CD4-positive, alpha-beta T cell (primary cell): Measurements from ENCODE around the gene TEF. TPM values are rescaled to one million over a fixed set of nuclear protein-coding genes. Genes with fewer than 3 reads are reported as not detected.
A peak's percentile ranks its signal among the peaks of the same experiment; 100 is the strongest.

Source experiments
- ATAC-seq: fragments of 200-7000 bp; cut with Tn5 transposase; one replicate; pipeline ENCODE4 v1.10.0; 2022; ENCODE audit warnings: mild to moderate bottlenecking; ENCODE audit not compliant: poor library complexity
- CTCF ChIA-PET: fragments of 350-600 bp; sonication (Branson Sonifier 250); formaldehyde crosslinking; loops from one replicate; lab custom pipeline; 2021; ENCODE audit warnings: antibody characterized with exemption, inconsistent platforms; lab: Charles Lee
- POLR2A ChIA-PET: fragments of 350-600 bp; sonication (Branson Sonifier 250); formaldehyde crosslinking; loops from one replicate; lab custom pipeline; 2021; ENCODE audit warnings: antibody characterized with exemption, inconsistent platforms; lab: Charles Lee
- DNase-seq, 14 experiments: peaks; one replicate each; pipeline ENCODE4 v3.0.0-alpha.2; 2013 to 2020; ENCODE audit warnings: mixed read lengths in 2 of 14
- H3K27ac ChIP-seq, 2 donors: one replicate each; pipeline versions ENCODE4 v1.5.1 to v1.7.0; 2013; ENCODE audit warnings: low read length in 2 of 2, low read depth in 1 of 2, mild to moderate bottlenecking in 1 of 2
- H3K27me3 ChIP-seq, 2 experiments: 1 replicate in 1 of 2; 2 replicates in 1 of 2; pipeline versions ENCODE4 v1.6.1 to v1.7.0; 2013; ENCODE audit warnings: low read length in 2 of 2, control low read depth in 1 of 2, mild to moderate bottlenecking in 1 of 2, moderate library complexity in 1 of 2; ENCODE audit not compliant: insufficient read depth in 2 of 2, control insufficient read depth in 1 of 2
- H3K36me3 ChIP-seq: one replicate; pipeline ENCODE4 v1.6.1; 2013; ENCODE audit warnings: low read length, control low read depth; ENCODE audit not compliant: insufficient read depth
- H3K4me1 ChIP-seq: one replicate; pipeline ENCODE4 v1.6.1; 2013; ENCODE audit warnings: low read length, control low read depth; ENCODE audit not compliant: insufficient read depth
- H3K4me3 ChIP-seq: one replicate; pipeline ENCODE4 v1.5.1; 2013; ENCODE audit warnings: mild to moderate bottlenecking, low read length, moderate library complexity
- H3K9me3 ChIP-seq, 2 experiments: 1 replicate in 1 of 2; 2 replicates in 1 of 2; pipeline versions ENCODE4 v1.6.1 to v1.7.0; 2013; ENCODE audit warnings: low read length in 2 of 2, mild to moderate bottlenecking in 2 of 2, control low read depth in 1 of 2, moderate library complexity in 1 of 2; ENCODE audit not compliant: control insufficient read depth in 1 of 2, insufficient read depth in 1 of 2
- H3K27ac Mint-ChIP-seq: one replicate; pipeline ENCODE4 v1.8.0; 2020; ENCODE audit warnings: mixed read lengths
- H3K27me3 Mint-ChIP-seq: one replicate; pipeline ENCODE4 v1.8.0; 2021; ENCODE audit warnings: mixed read lengths
- H3K36me3 Mint-ChIP-seq: one replicate; pipeline ENCODE4 v1.8.0; 2021; ENCODE audit warnings: low read depth, mixed read lengths
- H3K4me1 Mint-ChIP-seq: one replicate; pipeline ENCODE4 v1.8.0; 2021; ENCODE audit warnings: low read depth, mixed read lengths
- H3K4me3 Mint-ChIP-seq: one replicate; pipeline ENCODE4 v1.8.0; 2020; ENCODE audit warnings: mild to moderate bottlenecking, mixed read lengths
- H3K9me3 Mint-ChIP-seq: one replicate; pipeline ENCODE4 v1.8.0; 2020; ENCODE audit warnings: mixed read lengths
- intact Hi-C, 2 experiments: fragments of 100-400 bp; cut with DNase I in 1 of 2; cut with micrococcal nuclease in 1 of 2; formaldehyde crosslinking; loops; one replicate each; pipeline versions ENCODE4 v1.15.1 to v1.9.0; 2023 to 2025; cut with DNase I, micrococcal nuclease
- total RNA-seq, 174 experiments: library from RNA in 2 of 174; stranded (reverse) in 2 of 174; gene quantifications; one replicate each; pipeline ENCODE4 v1.2.3 and lab custom pipeline; 2021 to 2026
- TF ChIP-seq, protein P1 (sequence below): fragments of 200-600 bp; IDR thresholded peaks from one replicate; pipeline ENCODE4 v1.8.0; 2022; ENCODE audit warnings: antibody characterized with exemption, mild to moderate bottlenecking

The TEF gene
- total RNA-seq, 2 experiments from 2014 or later: 2.4 to 2.6 TPM

DNA sequence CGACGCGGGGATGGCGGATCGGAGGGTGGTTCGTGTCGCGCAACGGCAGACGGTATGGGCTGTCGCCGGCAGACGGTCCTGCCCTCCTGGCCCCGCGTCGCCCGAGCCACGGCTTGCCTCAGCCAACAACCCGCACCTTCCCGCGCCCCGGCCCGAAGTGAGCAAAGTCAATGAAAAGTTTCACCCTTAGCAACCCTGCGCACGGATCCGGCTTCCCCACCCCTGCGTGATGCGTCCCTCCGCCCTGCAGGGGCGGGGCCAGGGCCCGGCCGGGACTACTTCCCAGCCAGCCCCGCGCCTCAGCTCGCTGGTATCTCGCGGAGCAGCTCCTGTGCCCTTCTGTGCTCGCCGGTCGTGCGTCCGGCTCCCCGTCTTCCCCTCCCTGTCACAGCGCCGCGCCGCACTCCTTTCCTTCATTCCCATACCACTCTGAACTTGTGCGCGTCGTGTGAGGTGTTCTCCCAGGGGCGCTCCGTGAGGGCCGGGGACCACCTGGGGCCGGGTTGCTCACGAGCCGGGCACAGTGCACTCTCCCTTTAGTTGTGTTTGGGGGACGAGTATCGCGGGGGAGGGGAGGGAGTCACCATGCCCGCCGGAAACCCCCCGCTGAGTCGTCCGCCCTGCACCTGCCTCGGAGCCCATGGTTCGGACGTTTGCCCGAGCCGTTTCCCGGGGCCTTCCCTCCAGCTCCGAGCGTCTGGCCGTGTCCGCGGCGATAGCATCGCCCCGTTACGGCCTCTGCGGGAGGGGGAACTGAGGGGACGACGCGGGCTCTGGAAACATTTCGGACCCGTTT lies 65.1 kb downstream of the TEF start, which contains the start of gene TOB2:
Gene TOB2, minus strand, starts transcription at position 163 of the 796 bp plus-strand sequence. CDS start 9,456 bp downstream, outside the sequence.
- POLR2A ChIA-PET: interaction anchor here (0.6 to 10.6 kb wide), 21 partner anchors 10 to 983 kb away, joined by 3 to 234 read pairs (median 6); partner anchors contain the start of genes ACO2, DESI1, PHF5A and PMM1
- Mint-ChIP-seq H3K9me3 (no peaks in the 10 kb centered on the region), H3K36me3 (peaks cover 41% of the 10 kb centered on the region), H3K27me3 (no peaks in the 10 kb centered on the region), H3K27ac (peak within 1 kb of the TSS; percentile 95), H3K4me3 (peak within 1 kb of the TSS; percentile 90), H3K4me1 (peaks cover 42% of the 10 kb centered on the region)
- H3K27me3 ChIP-seq: no peaks in the 10 kb centered on the region
- DNase-seq (peak; percentile 90 to 97 (median 94)), ATAC-seq (peak; percentile 56)
- H3K36me3 ChIP-seq: peaks cover 7% of the 10 kb centered on the region
- CTCF ChIA-PET: interaction anchor here (1.4 to 1.9 kb wide), 3 partner anchors 22 to 80 kb away, joined by 5 to 7 read pairs (median 5); partner anchors contain the start of genes ACO2 and PHF5A
- intact Hi-C loops: loop anchor here (1.0 to 10.0 kb wide), 6 partner anchors 22 to 175 kb away; partner anchors contain the start of genes RANGAP1 (in 2 of the 2), TEF (in 2 of the 2), ACO2 (in 1 of the 2) and DESI1 (in 1 of the 2)
- peak within 1 kb of the TSS; percentile 98 for H3K4me3 ChIP-seq
- no peaks in the 10 kb centered on the region for H3K9me3 ChIP-seq
- peak within 1 kb of the TSS; percentile 97 to 98 for H3K27ac ChIP-seq
- peaks cover 50% of the 10 kb centered on the region for H3K4me1 ChIP-seq
- TF ChIP-seq, protein P1, sequence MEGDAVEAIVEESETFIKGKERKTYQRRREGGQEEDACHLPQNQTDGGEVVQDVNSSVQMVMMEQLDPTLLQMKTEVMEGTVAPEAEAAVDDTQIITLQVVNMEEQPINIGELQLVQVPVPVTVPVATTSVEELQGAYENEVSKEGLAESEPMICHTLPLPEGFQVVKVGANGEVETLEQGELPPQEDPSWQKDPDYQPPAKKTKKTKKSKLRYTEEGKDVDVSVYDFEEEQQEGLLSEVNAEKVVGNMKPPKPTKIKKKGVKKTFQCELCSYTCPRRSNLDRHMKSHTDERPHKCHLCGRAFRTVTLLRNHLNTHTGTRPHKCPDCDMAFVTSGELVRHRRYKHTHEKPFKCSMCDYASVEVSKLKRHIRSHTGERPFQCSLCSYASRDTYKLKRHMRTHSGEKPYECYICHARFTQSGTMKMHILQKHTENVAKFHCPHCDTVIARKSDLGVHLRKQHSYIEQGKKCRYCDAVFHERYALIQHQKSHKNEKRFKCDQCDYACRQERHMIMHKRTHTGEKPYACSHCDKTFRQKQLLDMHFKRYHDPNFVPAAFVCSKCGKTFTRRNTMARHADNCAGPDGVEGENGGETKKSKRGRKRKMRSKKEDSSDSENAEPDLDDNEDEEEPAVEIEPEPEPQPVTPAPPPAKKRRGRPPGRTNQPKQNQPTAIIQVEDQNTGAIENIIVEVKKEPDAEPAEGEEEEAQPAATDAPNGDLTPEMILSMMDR: no peak

DNA sequence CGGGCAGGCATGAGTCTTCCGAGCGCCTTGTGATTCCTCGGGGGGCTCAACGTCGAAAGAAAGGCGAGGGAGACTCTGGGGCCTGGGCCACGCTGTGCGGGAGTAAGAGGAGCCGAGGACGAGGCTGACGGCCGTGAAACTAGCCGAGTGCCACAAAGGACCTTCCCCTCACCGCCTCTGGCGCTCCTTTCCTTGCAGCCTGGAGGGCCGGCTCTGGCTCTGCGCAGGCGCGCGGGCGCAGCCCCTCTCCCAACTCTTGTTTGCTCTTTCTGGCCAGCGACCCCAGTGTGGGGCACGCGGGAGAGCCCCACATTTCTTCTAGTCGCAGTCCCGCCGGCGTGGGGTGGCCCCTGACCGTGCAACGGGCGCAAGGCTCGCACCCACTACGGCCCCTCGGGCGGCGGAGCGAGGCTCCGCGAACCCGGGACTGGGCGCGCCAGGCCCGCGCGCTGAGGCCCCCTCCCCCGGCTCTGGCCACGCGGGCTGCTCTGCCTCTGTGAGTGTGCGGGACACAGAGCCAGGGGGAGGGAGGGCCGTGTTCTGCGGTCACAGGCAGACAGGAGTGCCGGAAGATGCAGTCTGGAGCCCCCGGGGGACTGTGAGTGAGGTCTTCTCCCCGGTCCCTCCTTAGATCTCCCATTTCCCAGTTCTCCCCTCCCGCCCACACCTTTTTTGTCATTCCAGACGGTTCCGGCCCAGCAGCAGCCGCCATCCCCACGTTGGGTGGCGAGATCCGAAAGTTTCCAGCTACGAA lies 65.9 kb downstream of the TEF start:
- H3K27ac Mint-ChIP-seq: peak overlapping the region; percentile 95
- Histone ChIP-seq H3K4me3 (peak overlapping the region; percentile 98), H3K36me3 (peaks cover 7% of the 10 kb centered on the region), H3K27me3 (no peaks in the 10 kb centered on the region), H3K4me1 (peaks cover 45% of the 10 kb centered on the region), H3K27ac (peak overlapping the region; percentile 97 to 98), H3K9me3 (no peaks in the 10 kb centered on the region)
- no peaks in the 10 kb centered on the region for H3K9me3 Mint-ChIP-seq
- POLR2A ChIA-PET: interaction anchor here (0.6 to 10.6 kb wide), 28 partner anchors 9 to 496 kb away, joined by 3 to 234 read pairs (median 6); partner anchors contain the start of genes ACO2, DESI1, PHF5A and PMM1
- CTCF ChIA-PET: interaction anchor here (1.2 to 1.9 kb wide), 5 partner anchors 21 to 79 kb away, joined by 3 to 10 read pairs (median 6); partner anchors contain the start of genes ACO2 and PHF5A
- peaks cover 35% of the 10 kb centered on the region for H3K4me1 Mint-ChIP-seq
- TF ChIP-seq, protein P1: no peak
- peak overlapping the region; percentile 94 for H3K4me3 Mint-ChIP-seq
- no peaks in the 10 kb centered on the region for H3K27me3 Mint-ChIP-seq
- H3K36me3 Mint-ChIP-seq: peaks cover 41% of the 10 kb centered on the region
- intact Hi-C loops: loop anchor here (1.0 to 10.0 kb wide), 6 partner anchors 21 to 175 kb away; partner anchors contain the start of genes RANGAP1 (in 2 of the 2), TEF (in 2 of the 2), DESI1 (in 1 of the 2) and PHF5A (in 1 of the 2)
- DNase-seq: peak in 13 of 14 experiments; percentile 28 to 77 (median 51)
- ATAC-seq: peak; percentile 9
